ENCODE measurements around the gene UTS2.

Gene UTS2

GRCh38 chr1:7862211-7863060 lies 9.6 kb upstream of the UTS2 start:
- DNase-seq (ENCODE audit: low spot score), result no peak

GRCh38 chr1:7861452-7861851 lies 8.6 kb upstream of the UTS2 start:
- no peak for DNase-seq (ENCODE audit: low spot score)

GRCh38 chr1:7860130-7860529 lies 7.3 kb upstream of the UTS2 start:
- DNase-seq (ENCODE audit: low spot score), result no peak

- no peak for DNase-seq (ENCODE audit: low spot score)
These were observed 6.5 kb upstream of the UTS2 start for GRCh38 chr1:7859406-7859805.

DNA sequence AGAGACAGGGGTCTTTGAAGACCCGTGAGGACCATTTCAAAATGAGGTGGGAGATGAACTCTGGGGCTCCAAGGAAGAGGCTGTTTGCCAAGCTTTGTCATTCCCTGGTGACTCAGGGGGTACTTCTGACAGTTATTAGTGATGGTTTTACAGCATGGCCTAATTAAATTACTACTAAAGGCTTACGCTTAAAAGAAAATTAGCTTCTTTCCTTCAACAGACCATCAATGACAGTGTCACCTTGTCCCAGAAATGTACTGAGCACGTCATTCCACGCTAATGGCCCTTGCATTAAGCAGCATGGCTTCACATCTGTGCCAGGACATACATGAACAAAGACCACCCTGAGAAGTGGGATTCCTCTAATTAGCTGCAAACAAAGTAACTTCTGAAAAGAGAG lies 5.1 kb upstream of the UTS2 start:
- no peak for DNase-seq (ENCODE audit: low spot score)

DNA sequence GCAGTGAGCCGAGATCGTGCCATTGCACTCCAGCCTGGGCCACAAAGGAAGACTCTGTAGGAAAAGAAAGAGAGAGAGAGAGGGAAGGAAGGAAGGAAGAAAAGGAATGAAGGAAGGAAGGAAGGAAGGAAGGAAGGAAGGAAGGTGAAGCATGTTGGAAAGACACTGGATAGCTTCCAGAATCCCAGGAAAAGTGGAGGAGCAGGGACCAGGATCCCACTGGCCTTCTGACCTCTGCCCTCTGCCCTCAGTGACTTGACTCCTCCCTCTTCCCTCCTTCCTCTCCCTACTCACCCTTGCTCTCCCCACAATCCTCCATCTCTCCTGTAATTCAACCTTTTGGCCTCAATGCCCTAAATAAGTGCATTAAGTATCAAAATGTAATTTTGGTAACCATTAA lies 4.1 kb upstream of the UTS2 start:
- no peak for DNase-seq (ENCODE audit: low spot score)

GRCh38 chr1:7856345-7856744 lies 3.5 kb upstream of the UTS2 start:
- no peak for DNase-seq (ENCODE audit: low spot score)

- no peak for DNase-seq (ENCODE audit: low spot score)
These were observed 790 bp upstream of the UTS2 start for GRCh38 chr1:7853684-7854026.

DNA sequence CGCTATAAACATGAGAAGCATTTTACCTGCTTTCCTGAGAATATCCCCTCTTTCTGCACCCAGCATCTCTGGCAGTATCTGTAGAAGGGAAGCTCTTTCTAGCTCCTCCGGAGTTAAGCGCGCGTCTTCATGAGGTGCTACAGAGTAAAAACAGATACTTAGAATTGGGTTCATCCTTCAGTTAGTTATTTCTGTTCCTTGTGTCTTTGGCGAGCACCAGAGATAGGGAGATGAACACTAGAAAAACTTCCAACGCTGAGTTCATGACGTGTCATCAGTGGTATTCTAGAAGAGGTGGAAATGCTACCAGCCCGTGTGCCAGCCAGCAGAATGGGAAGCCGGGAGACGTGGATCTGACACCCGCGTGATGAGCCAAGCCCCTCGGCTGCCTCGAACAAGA lies 2.1 kb downstream of the UTS2 start:
- DNase-seq (ENCODE audit: low spot score), result no peak

DNA sequence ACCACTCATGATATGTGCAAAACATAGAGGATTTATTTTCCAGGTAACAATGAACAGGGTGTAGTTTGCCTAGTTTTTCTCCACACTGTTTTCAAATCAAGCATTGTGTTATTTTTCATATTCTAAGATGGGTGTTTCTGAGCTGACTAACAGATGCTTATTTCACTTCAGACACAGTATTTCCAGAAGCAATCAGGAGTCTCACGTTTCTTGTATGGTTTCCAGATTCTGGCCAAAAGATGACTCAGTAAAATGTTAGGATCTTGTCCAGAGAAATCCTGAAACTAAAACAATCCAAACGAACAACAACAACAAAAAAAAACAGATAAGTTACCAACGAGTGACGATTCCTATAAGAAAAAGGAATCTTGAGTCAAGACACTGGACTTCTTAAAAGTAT lies 5.3 kb downstream of the UTS2 start:
- no peak for DNase-seq (ENCODE audit: low spot score)

DNA sequence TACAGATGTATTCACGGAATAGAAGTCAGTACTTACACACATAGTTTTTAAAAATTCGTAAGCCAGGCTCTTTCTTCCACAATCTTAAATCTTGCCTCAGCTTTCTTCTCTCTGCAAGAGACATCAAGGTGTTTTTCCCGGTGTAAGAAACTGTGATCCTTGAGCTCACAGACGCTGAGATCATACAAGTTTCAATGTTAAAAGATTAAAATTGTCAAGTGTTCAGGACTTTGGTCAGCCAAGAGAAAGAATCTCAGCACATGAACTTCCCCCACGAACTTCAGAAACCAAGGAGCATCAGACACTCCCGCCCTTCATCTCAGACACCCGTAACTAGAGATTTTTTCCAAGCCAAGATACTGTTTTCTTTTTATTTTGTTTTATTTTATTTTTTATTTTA lies 6.2 kb downstream of the UTS2 start:
- no peak for DNase-seq (ENCODE audit: low spot score)

- DNase-seq (ENCODE audit: low spot score), result no peak
These were observed 7.1 kb downstream of the UTS2 start for GRCh38 chr1:7845761-7846160.

DNA sequence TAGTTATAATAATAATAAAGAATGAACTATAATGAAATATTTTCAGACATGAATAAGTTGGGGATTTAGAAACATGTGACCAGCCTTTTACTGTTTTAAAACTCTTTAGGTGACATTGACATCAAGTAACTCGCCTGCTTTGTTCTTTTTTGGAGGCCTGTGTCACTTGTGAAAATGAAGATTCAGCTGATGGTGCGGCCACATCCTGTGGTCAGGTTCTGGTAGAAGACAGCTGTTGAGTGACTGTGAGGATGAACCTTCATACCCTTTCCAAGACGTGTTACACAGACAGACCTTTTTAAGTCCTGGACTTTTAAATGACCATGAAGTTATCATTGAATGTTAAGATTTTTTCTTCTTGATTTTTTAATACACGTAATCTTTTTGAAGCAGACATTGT lies 10.3 kb downstream of the UTS2 start:
- peak; percentile 22 for DNase-seq (ENCODE audit: low spot score)

GRCh38 chr1:7839526-7839925 lies 13.3 kb downstream of the UTS2 start:
- no peak for DNase-seq (ENCODE audit: low spot score)

- no peak for DNase-seq (ENCODE audit: low spot score)
These were observed 14.2 kb downstream of the UTS2 start for GRCh38 chr1:7838714-7839113.

- DNase-seq (ENCODE audit: low spot score), result no peak
These were observed 19.8 kb downstream of the UTS2 start for GRCh38 chr1:7833035-7833434.

GRCh38 chr1:7831458-7831857 lies 21.4 kb downstream of the UTS2 start:
- no peak for DNase-seq (ENCODE audit: low spot score)

GRCh38 chr1:7827126-7827955 lies 25.5 kb downstream of the UTS2 start:
- peak; percentile 10 for DNase-seq (ENCODE audit: low spot score)

GRCh38 chr1:7826363-7826762 lies 26.5 kb downstream of the UTS2 start:
- DNase-seq (ENCODE audit: low spot score), result no peak

GRCh38 chr1:7824701-7825100 lies 28.2 kb downstream of the UTS2 start:
- DNase-seq (ENCODE audit: low spot score), result no peak

DNA sequence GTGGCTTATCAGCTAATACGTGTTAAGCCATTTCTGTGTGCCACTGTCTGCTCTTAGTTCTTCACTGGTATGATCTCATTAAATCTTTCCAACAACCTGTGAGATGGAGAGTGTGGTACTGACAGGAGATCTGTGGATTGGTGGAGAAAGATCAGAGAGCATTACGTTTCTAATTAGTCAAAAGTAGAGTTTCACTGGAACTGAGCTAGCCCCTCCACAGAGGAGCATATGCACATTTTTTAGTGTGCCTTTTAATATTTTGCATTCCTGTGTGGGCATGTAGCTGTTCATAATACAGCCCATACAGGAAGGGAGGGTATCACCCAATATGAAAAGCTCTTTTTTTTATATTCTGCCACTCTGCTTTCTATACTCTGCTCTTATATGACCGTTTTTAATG lies 31.6 kb downstream of the UTS2 start:
- peak; percentile 22 for DNase-seq (ENCODE audit: low spot score)

DNA sequence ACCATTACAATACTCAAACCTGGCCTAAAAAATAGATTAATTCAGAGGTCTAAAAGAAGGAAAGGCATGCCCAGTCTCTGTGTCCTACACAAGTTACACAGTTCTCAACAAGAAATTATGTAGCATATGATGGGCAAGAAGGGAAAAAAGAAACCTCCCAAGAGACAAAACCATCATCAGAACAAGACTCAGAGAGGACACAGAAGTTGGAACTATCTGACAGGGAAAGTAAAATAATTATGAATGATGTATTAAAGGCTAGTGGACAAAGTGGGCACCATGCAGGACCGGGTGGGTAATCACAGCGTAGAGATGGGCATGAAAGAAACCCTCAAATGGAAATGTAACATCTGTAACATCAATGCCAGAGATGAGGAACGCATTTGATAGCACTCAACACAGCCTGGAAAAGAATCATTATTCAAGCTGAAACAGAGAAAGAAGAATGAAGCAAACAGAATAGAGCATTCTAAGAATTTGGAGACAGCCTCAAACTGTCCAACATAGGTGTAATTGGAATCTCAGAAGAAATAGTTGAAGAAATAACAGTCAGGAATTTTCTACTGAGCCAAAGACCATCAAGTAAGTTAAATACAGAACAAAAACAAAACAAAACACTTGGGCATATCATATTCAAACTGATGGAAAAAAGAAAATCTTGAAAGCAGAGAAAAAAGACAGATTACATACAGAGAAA lies 39.0 kb downstream of the UTS2 start:
- DNase-seq (ENCODE audit: low spot score), result no peak

DNA sequence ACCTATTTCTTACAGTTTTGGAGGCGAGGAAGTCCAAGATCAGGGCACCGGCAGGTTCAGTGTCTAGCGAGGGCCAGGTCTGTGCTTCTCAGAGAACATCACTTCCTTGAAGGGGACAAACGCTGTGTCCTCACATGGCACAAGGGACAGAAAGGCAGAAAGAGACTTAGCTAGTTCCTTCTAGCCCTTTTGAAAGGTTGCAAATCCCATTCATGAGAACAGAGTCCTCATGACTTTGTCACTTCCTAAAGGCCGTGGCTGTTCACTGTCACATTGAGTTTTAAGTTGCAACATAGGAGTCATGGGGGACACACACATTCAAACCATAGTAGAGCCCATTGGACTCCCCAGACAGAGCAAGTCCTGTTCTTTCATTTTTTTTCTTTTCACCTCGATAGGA lies 41.4 kb downstream of the UTS2 start:
- DNase-seq (ENCODE audit: low spot score), result no peak

Measured in activated CD4-positive, alpha-beta T cell treated with anti-CD3 and anti-CD28 coated beads, Interleukin-2, Interleukin-4, amounts not matched to agents 100 ng/mL and 50 ng/mL, durations not matched to agents 16 hours and 8 hours (primary cell).